Measurements from ENCODE around the gene ZBTB21.
"Not testable (repeated sequence)": the region's sequence is repeated elsewhere in the genome, so short reads cannot be mapped to it uniquely, and the experiment has no call there.

ZBTB21 gene

GRCh38 chr21:41966041-41966833, 43.9 kb downstream of the ZBTB21 start:
- no peak for DNase-seq

- no peak for DNase-seq
These were observed 44.6 kb downstream of the ZBTB21 start for GRCh38 chr21:41965461-41966013.

- DNase-seq = no peak
These were observed 45.1 kb downstream of the ZBTB21 start for GRCh38 chr21:41965045-41965444.

DNA sequence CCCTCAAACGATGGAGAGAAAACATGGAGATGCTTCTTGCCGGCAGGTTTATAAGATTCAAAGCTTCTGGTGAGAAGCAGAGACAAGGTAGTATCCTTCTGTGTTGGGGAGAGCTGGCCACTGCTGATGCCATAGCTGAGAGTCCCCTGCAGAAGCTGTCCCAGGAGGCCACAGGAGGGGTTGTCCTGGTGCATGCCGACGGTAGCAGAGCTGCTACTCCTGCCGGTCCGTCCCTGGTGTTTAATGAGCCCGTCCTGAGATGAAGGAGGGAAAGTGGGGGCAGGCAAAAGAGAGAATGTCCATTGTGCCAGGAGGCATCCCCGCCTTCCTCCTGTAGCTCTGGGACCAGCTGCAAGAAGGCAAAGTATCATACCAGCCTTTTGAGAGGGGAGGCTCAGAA, 46.0 kb downstream of the ZBTB21 start:
- DNase-seq = no peak

- DNase-seq = no peak
These were observed 47.7 kb downstream of the ZBTB21 start for GRCh38 chr21:41962425-41962966.

- no peak for DNase-seq
These were observed 48.4 kb downstream of the ZBTB21 start for GRCh38 chr21:41961753-41962152.

- DNase-seq = no peak
These were observed 48.9 kb downstream of the ZBTB21 start for GRCh38 chr21:41961282-41961701.

DNA sequence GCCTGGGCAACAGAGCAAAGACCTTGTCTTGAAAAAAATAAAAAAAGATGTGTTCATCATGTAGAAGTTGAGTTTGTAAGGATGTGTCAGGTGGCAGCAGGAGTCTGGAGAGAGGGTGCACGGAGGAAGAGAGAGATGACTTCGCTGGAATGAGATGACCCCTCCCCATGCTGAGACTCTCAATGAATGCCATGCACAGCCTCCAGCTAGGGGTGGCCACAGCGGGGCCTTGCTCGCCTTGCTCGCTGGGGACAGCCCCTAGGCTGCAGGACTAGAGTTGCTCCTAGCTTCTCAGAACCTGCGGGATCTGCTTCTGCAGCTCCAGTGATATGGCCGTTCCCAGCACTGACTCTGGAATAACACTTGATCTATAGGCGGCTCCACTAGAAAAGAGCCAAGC, 49.8 kb downstream of the ZBTB21 start:
- DNase-seq = no peak

- not testable (repeated sequence) for DNase-seq
These were observed 50.5 kb downstream of the ZBTB21 start for GRCh38 chr21:41959697-41960096.

GRCh38 chr21:41958886-41959563, 51.1 kb downstream of the ZBTB21 start:
- no peak for DNase-seq

- no peak for DNase-seq
These were observed 52.0 kb downstream of the ZBTB21 start for GRCh38 chr21:41957991-41958766.

DNA sequence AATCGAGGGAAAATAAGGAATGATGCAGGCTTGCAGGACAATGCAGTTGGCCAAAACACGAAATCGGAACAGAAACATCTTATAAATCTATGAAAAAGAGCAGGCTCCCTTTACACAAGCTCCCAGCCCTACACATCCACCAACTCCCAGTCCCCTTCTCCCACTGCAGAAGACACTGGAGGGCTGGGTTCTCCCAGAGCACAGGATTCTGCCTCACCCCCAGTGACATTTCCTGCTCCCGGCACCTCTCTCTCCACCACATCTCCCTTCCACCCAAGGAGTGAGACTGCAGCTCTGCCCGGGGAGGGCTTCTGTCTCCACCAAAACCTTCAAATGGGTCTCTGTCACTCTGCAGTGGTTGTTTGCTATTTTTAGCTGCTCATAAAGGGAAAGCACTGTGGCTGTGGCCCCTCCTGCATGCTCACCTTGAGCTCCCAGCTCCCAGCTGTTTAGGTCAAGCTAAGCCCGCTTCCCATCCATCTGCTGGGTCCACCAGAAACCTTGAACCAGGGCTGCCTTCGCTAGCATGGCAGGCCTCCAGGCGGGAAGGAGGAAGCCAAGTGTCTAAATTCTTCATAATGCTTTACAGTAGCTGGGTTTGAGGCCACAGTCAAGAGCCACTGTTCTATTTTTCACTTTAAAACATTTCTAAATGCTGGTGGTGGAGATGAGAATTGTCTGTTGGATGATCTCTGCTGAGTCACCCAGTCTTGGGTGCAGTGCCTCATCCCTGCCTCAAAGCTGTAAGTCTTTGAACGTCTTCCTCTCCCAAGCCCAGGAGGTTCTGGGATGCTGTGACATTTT, 53.0 kb downstream of the ZBTB21 start:
- peak; percentile 44 for DNase-seq

DNA sequence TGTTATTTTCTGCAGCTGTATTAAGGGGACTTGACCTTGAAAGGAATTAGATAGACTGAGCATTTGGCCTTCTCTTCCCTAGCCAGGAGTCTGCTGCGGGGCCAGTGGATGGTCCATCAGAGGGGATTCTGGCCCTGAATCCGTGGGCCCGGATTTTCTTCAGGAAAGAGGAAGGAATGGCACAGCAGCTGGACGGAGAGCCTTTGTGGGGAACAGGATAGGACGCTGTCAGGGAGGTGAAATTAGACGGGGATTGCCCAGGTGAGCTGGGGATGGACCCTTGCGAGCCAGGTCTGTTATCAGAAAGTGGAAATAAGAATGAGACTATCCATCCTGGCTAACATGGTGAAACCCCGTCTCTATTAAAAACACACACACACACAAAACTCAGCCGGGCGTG, 54.6 kb downstream of the ZBTB21 start:
- DNase-seq = no peak

DNA sequence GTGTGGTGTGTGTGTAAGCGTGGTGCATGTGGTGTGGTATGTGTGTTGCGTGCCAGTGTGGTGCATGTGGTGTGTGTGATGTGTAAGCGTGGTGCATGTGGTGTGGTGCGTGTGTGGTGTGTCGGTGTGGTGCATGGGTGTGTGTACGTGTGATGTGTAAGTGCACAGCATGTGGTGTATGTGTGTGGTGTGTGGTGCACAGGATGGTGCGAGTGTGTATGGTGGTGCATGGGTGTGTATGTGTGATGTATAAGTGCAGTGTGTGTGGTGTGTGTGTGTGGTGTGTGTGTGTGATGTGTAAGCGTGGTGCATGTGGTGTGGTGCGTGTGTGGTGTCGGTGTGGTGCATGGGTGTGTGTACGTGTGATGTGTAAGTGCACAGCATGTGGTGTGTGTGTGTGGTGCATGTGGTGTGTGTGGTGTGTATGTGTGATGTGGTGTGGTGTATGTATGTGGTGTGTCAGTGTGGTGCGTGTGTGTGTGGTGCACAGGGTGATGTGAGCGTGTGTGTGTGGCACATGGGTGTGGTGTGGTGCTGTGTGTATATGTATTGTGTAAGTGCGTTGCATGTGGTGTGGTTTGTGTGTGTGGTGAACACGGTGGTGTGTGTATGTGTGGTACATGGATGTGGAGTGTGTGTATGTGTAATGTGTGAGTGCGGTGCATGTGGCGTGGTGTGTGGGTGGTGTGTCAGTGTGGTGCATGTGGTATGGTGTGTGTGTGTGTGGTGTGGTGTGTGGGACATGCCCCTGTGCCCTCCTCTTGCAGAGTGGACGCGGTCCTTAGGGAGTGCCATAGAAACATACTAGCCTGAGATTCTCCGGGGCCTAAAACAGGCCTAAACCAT, 55.3 kb downstream of the ZBTB21 start:
- no peak for DNase-seq

- no peak for DNase-seq
These were observed 56.1 kb downstream of the ZBTB21 start, which contains the start of gene C2CD2 for GRCh38 chr21:41953831-41954653. TSS of gene C2CD2 (minus strand) at chr21:41954018. CDS start at chr21:41953648, 370 bp downstream.

GRCh38 chr21:41953249-41953830, 56.8 kb downstream of the ZBTB21 start:
- DNase-seq = no peak

DNA sequence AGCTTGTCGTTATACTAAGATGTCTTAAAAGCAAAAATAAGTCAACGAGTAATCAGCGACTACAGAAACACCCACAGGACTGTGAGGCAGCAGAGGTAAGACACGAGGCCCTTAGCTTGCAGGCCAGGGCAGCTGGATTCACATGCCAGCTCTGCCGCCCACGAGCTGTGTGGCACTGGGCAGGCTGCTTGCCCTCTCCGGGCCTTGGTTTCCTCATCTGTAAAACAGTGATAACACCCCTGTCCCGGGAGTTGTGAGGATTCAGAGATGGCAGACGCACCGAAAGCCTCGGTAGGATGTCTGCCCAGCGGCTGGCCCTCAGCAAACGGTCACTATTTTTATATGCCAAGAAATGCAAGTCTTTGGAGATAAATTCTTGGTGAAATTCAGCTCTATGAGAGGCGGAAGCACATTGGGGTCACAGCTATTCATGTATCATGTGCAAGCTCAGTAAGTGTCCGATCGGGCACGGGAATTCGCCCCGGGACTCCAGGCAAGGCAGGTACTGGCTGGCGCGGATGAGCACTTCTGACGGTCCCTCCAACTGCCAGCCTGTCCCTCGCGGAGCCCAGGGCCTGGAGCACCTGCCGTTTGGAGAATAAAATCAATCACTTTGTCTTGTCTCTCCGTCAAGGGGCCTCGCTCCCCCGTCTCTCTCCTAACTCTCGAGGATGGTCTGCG, 57.5 kb downstream of the ZBTB21 start:
- DNase-seq = no peak

- no peak for DNase-seq
These were observed 58.1 kb downstream of the ZBTB21 start for GRCh38 chr21:41951876-41952567.

Data from KG1 (cell line).